ENCODE results near the gene ARHGEF40.

DNA sequence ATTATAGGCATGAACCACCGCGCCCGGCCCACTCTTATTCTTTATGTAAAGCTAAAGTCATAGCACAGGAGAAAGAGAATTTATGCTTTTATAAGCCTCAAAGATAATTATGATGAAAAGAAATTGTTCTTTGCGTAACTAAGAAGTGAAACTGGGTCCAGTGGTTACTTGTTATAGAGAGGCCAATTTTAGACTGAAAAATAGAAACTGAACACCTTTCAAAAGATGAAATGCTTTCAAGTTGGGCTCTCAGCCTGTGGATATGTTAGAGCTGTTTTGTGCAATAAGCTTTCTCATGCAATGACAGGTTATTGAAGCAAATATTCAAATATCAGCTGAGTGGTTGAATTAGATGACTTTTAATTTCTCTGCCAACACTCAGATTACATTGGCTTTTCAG, 38.7 kb downstream of the ARHGEF40 start:
- TF ChIP-seq CREB1 (CRISPR knock-in tag; IDR thresholded peaks at IDR 0.05) (no peak), ZNF138 (CRISPR knock-in tag; conservative IDR thresholded peaks at IDR 0.05) (no peak), GTF2I (CRISPR knock-in tag; conservative IDR thresholded peaks at IDR 0.05) (no peak), FOXJ3 (CRISPR knock-in tag; IDR thresholded peaks at IDR 0.05; ENCODE audit: borderline replicate concordance) (no peak), NR2C2 (CRISPR knock-in tag; IDR thresholded peaks at IDR 0.05) (no peak)
- TF ChIP-seq, protein P1, sequence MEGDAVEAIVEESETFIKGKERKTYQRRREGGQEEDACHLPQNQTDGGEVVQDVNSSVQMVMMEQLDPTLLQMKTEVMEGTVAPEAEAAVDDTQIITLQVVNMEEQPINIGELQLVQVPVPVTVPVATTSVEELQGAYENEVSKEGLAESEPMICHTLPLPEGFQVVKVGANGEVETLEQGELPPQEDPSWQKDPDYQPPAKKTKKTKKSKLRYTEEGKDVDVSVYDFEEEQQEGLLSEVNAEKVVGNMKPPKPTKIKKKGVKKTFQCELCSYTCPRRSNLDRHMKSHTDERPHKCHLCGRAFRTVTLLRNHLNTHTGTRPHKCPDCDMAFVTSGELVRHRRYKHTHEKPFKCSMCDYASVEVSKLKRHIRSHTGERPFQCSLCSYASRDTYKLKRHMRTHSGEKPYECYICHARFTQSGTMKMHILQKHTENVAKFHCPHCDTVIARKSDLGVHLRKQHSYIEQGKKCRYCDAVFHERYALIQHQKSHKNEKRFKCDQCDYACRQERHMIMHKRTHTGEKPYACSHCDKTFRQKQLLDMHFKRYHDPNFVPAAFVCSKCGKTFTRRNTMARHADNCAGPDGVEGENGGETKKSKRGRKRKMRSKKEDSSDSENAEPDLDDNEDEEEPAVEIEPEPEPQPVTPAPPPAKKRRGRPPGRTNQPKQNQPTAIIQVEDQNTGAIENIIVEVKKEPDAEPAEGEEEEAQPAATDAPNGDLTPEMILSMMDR (IDR thresholded peaks at IDR 0.05) = no peak
- TF ChIP-seq, protein P2, sequence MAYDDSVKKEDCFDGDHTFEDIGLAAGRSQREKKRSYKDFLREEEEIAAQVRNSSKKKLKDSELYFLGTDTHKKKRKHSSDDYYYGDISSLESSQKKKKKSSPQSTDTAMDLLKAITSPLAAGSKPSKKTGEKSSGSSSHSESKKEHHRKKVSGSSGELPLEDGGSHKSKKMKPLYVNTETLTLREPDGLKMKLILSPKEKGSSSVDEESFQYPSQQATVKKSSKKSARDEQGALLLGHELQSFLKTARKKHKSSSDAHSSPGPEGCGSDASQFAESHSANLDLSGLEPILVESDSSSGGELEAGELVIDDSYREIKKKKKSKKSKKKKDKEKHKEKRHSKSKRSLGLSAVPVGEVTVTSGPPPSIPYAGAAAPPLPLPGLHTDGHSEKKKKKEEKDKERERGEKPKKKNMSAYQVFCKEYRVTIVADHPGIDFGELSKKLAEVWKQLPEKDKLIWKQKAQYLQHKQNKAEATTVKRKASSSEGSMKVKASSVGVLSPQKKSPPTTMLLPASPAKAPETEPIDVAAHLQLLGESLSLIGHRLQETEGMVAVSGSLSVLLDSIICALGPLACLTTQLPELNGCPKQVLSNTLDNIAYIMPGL (CRISPR knock-in tag; IDR thresholded peaks at IDR 0.05) = no peak
- TF ChIP-seq, protein P3, sequence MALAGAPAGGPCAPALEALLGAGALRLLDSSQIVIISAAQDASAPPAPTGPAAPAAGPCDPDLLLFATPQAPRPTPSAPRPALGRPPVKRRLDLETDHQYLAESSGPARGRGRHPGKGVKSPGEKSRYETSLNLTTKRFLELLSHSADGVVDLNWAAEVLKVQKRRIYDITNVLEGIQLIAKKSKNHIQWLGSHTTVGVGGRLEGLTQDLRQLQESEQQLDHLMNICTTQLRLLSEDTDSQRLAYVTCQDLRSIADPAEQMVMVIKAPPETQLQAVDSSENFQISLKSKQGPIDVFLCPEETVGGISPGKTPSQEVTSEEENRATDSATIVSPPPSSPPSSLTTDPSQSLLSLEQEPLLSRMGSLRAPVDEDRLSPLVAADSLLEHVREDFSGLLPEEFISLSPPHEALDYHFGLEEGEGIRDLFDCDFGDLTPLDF (CRISPR knock-in tag; IDR thresholded peaks at IDR 0.05) = no peak

Data from WTC11 (cell line).